HCT116 (cell line): Measurements from ENCODE around the gene SPRR5.

Experiments
- CTCF ChIP-seq, 3 experiments: fragments of 200-600 bp in 1 of 3; sonication (generic) in 1 of 3; IDR thresholded peaks in 2 of 3; conservative IDR thresholded peaks in 1 of 3; 2 replicates each; pipeline ENCODE4 v1.5.1; 2012 to 2017; ENCODE audit warnings: low read depth in 2 of 3, low read length in 2 of 3, antibody characterized with exemption in 1 of 3, borderline replicate concordance in 1 of 3, control low read depth in 1 of 3, mild to moderate bottlenecking in 1 of 3, mixed read lengths in 1 of 3, mixed run types in 1 of 3, moderate library complexity in 1 of 3; ENCODE audit not compliant: insufficient read depth in 1 of 3
- EZH2phosphoT487 ChIP-seq: fragments of 200-600 bp; IDR thresholded peaks from 2 replicates; pipeline ENCODE4 v1.6.1; 2018; ENCODE audit warnings: antibody characterized with exemption, borderline replicate concordance
- MAX ChIP-seq: IDR thresholded peaks from 2 replicates; pipeline ENCODE4 v1.6.1; 2012
- POLR2A ChIP-seq: IDR thresholded peaks from 2 replicates; pipeline ENCODE4 v1.7.0; 2011; ENCODE audit warnings: borderline replicate concordance; ENCODE audit not compliant: insufficient read depth, insufficient read length; ENCODE audit errors: extremely low read depth
- POLR2AphosphoS5 ChIP-seq: IDR thresholded peaks from 2 replicates; pipeline ENCODE4 v1.6.1; 2011; ENCODE audit warnings: mild to moderate bottlenecking, low read depth, low read length, moderate library complexity
- SP1 ChIP-seq: IDR thresholded peaks from 2 replicates; pipeline ENCODE4 v1.6.1; 2012; ENCODE audit warnings: low read depth
- TCF7L2 ChIP-seq: IDR thresholded peaks from 2 replicates; pipeline ENCODE4 v1.7.0; 2011; ENCODE audit warnings: borderline replicate concordance, inconsistent platforms; ENCODE audit not compliant: insufficient read depth, insufficient read length; ENCODE audit errors: extremely low read depth

GRCh38 chr1:152982076-152982475, 35.1 kb downstream of the SPRR5 start:
- no peak for TF ChIP-seq CTCF (IDR thresholded peaks at IDR 0.05 in 2 of 3, conservative IDR thresholded peaks at IDR 0.05 in 1 of 3; ENCODE audit: borderline replicate concordance in 1 of 3, insufficient read depth in 1 of 3, low read depth in 2 of 3, low read length in 2 of 3)
- no peak for TF ChIP-seq POLR2A
- no peak for TF ChIP-seq POLR2AphosphoS5
- TF ChIP-seq TCF7L2 = no peak
- no peak for TF ChIP-seq SP1
- TF ChIP-seq EZH2phosphoT487 = no peak
- no peak for TF ChIP-seq MAX
